NCI-H2029 treated with DMSO at 0.1 percent for 48 hours (cell line): ENCODE data around the gene TMIGD2.

ENCODE experiments used
- DNase-seq: peaks from one replicate; lab custom pipeline; 2025; lab: John Stamatoyannopoulos, UW

Gene TMIGD2

DNA sequence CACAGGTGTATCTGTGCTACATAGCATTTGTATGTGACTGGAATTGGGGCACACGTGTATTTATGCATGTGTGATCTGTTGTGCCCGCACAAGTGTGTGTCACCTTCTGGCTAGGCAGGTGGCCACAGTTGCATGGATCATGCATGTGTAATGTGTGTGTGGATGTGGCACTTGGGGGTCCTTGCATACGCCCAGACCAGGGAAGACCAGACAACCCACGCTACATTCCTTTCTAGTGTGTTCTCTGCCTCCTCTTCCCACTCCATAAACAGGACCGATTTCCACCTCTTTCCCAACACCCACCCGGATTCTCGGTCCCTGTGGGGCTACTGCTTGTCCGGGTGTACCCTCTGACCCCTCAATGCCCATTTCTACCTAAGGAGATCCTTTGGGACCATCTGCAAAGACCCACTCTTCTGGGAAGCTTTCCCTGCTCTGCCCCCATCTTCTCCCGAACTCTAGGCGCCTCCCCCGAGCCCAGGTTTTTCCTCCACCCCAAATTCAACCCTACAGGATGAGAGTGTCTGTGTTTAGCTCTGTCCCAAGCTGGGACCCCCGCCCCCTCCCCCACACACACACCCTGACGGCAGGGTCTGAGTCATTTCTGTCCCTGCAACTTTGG, 24.1 kb upstream of the TMIGD2 start:
- no peak for DNase-seq

DNA sequence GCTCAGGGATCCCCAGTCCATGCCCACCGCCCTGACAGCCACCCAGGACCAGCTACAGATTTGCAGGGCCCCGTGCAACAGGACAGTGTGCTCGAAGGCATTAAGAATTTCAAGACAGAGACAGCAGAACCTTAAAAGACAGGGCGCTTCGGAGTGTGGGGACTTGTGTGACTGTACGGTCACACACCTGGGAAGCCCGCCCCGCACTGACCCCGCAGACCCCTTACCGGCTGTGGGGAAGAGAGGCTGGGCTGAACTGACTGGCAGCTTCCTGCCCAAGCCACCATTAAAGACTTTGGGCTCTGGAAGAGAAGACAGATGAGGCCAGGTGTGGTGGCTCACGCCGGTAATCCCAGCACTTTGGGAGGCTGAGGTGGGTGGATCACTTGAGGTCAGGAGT, 22.0 kb upstream of the TMIGD2 start:
- DNase-seq, result no peak

DNA sequence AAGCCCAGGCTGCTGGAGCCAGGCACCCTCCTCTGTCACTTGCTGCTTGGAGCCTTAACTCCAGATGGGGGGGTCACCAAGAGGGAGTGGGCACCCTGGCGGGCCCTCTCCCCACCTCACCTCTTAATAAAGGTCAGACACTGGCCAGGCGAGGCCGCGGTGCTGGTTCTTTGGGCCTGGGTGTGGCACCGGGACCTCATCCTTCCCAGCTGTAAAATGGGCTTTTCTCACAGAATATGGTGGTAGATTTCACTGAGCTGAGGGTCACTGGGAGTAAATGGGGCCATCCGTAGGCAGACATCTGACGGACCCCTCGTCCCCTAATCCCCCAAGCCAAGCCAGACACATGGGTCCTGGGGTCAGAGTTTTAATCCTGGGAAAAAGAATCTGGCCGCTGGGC, 21.5 kb upstream of the TMIGD2 start:
- no peak for DNase-seq

DNA sequence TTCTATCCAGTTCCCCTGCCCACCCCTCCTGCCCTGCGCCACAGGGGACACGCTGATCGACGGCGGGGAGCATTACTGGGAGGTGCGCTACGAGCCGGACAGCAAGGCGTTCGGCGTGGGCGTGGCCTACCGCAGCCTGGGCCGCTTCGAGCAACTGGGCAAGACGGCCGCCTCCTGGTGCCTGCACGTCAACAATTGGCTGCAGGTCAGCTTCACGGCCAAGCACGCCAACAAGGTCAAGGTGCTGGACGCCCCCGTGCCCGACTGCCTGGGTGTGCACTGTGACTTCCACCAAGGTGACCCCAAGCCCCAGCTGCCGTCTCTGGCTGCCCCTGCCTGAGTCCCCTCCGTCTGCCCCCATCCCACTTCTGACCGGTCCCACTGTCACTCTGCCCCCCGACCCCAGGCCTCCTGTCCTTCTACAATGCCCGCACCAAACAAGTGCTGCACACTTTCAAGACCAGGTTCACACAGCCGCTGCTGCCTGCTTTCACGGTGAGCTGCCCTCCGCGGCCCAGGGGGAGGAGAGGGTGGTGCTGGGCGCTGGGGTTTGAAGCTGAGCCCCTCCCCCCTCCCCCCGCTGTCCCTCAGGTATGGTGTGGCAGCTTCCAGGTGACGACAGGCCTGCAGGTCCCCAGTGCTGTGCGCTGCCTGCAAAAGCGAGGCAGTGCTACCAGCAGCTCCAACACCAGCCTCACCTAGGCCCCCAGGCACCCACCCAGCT, 20.9 kb upstream of the TMIGD2 start:
- DNase-seq, result no peak

DNA sequence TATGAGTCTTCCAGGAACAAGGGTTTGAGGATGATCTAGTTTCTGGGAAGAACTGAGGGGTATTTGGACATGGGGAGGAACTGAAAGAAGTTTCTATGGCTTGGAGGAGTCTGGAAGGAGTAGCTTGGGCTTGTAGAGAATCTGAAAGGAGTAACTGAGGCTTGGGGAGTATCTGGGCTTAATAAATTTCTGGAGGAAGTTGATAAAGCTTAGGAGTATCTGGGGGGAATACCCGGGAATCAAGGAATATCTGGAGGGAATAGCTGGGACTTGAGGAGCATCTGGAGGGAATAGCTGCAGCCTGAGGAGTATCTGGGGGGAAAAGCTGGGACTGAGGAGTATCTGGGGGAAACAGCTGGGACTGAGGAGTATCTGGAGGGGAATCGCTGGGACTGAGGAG, 18.2 kb upstream of the TMIGD2 start:
- no peak for DNase-seq

DNA sequence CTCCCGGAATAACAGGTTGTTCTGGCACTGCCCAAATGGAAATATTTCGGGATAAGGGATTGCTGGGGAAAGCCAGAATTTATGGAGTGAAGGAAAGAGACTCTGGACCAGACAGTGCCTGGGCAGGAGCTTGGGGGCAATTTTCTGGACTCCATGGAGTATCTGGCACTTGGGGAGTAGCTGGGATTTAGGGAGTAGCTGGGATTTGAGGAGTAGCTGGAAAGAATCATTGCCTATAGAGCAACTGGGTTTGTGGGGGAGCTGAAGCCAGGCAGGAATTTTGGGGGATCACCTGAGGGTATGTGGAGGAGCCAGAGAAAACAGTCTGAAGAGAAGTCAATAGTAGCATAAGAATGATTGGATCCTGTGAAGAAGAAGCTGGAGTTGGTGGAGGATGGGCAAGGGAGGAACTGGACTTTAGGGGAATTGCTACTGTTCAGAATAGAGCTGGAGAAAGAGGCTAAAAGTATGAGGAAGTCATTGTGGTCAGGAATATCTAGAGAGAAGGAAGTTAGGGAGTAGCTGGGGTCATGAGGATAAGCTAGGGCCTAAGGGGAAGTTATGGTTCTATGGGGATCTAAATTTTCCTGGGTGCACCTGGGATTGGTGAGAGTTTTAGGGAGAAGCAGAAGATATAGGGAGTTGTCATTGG, 17.0 kb upstream of the TMIGD2 start:
- DNase-seq, result no peak

DNA sequence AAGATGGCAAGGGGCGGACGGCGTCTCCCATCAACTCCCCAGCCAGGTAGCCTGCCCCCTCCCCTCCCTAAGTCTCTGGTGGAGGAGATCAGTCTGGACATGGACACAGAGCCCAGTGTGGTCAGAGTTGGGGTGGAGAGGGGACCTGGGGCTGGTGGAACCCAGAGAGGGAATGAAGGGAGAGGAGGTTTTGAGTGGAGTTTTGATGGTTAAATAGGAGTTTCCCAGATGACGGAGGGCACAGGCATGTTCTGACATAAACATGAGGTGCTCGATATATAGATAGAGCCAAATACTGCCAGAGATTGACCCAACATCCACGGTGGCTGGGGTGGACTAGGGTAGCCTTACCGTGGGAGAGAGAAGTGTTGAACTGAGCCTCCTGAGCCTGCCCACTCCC, 16.3 kb upstream of the TMIGD2 start:
- no peak for DNase-seq

DNA sequence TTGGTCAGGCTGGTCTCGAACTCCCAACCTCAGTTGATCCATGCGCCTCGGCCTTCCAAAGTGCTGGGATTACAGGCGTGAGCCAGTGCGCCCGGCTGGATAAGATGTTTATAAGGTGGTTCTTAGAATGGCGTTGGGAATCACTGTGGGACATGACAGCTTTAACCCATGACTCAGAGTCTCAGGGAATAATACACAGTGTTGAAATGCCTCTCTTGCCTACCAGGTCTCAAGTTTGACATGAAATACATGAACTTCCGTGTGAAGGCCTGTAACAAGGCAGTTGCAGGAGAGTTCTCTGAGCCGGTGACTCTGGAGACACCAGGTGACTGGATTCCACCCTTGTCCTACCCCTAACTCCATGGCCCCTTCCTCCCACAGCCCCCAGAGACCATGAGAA, 14.8 kb upstream of the TMIGD2 start:
- DNase-seq, result no peak

DNA sequence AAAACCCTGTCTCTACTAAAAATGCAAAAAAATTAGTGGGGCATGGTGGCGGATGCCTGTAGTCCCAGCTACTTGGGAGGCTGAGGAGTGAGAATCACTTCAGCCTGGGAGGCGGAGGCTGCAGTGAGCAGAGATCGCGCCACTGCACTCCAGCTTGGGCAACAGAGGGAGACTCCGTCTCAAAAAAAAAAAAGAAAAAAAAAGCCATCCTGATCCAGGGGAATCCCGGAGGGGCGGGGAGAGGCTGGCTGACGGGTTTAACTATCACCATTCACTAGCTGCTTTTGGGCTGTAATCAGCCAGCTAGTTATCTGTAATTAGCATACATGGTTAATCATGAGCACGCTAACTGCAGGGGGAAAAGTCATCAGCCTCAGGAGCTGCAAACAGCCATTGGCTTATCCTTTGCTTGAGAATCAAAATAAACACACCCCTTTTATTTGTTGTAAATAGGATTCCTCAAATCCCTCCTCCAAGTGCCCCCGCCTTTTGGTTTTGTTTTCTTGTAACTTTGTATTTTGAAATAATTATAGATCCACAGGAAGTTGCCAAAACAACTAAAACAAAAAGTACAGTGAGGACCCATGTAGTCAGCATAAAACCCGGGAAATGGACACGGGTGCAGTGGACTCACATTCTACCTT, 11.8 kb upstream of the TMIGD2 start:
- DNase-seq, result no peak

DNA sequence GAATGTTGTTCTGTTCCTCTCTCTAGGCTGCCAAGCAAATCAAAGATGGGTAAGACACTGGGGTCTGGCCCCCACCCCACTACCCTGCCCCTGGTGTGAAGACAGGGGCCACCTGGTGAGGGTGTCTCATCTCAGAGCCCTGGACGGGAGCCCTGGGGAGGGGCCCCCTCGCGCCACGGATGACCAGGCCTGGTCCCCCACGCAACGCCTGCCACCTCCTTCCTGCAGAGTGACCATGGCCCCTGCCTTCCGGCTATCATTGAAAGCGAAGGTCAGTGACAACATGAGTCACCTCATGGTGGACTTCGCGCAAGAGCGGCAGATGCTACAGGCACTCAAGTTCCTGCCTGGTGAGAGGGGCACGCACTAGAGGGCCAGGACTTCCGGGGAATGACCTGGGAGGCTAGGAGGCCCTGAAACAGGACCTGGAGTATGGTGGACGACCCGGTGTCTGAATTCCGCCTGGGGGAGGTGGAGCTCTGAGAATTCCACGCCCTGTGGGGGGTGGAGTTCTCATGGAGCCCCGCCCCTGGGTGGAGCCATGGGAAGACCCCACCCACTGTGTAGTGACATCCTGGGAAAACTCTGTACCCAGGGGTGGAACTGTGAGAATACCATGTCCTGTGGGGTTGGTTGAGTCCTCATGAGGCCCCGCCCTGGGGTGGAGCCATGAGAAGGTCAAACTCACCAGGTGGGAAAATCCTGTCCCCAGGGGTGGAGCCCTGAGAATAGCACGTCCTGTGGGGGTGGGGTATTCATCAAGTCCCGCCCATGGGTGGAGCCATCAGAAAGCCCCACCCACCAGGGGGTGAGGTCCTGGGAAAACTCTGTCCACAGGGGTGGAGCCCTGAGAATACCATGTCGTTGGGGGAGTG, 8.3 kb upstream of the TMIGD2 start:
- no peak for DNase-seq

DNA sequence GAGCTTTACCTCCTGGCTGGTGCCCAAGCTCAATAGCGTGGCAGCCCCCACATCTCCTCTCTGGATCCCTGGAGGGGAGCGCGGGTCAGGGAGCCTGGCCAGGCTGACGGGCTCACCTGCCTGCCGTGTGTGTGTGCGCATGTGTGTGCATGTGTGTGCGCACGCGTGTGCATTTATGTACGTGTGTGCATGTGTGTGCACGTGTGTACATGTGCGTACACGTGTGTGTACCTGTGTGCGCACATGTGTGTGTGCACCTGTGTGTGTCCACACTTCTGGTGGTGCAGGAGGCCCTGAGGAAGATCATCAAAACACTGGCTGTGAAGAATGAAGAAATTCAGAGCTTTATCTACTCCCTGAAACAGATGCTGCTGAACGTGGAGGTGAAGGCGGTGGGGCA, 3.5 kb upstream of the TMIGD2 start:
- DNase-seq, result no peak

DNA sequence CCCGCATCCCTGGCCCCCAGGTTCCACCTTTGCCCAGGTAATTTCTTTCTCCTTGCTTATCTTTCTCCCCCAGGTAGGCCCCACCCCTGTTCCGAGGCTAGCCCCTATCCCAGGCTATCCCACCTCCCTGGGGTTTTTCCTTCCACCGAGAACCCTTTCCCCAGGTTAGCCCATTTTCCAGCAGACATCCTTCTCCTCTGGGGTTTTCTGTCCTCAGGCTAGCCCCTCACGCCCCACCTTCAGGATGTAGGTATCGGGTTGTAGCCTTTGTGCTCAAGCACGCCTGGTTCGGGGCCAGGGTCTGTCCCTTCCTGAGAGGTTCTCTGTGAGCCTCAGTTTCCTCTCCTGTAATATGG, 3.0 kb upstream of the TMIGD2 start:
- DNase-seq, result no peak

DNA sequence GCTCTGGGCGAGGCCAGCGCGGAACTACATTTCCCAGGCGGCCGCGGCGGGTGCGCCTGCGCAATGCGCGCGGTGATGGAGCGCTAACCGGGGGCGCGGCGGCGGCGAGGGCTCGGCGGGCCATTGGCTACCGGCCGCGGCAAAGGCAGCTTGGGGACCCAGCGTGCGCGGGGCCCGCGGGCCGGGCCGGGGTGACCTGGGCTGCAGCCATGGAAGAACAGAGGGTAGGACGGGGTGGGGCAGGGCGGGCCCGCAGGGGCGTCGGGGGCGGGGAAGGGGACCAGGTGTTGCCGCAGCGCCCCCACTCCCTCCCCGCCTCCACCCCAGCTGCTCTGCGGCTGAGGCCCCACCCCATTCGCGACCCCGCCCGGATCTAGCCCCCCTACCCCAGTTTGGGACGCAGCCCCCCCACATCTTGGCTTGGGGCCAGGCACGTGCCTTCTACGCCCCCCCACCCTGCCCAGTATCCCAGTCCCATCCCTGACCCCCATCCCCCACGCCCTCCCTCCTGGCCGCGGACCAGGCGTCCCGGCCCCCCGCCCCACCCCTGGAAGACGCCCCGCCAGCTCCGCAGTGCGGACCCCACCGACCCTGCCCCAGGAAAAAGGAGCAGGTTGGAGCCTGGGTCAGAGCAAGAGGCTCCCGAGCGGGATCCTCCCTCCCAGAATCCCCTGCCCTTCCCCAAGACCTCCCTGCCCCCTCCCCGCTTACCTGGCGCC, 2.5 kb upstream of the TMIGD2 start, which contains the start of gene FSD1:
Gene FSD1 (plus strand): TSS at position 61 of the 719 bp plus-strand sequence. CDS start 149 bp downstream, at position 210.
- DNase-seq, result no peak

DNA sequence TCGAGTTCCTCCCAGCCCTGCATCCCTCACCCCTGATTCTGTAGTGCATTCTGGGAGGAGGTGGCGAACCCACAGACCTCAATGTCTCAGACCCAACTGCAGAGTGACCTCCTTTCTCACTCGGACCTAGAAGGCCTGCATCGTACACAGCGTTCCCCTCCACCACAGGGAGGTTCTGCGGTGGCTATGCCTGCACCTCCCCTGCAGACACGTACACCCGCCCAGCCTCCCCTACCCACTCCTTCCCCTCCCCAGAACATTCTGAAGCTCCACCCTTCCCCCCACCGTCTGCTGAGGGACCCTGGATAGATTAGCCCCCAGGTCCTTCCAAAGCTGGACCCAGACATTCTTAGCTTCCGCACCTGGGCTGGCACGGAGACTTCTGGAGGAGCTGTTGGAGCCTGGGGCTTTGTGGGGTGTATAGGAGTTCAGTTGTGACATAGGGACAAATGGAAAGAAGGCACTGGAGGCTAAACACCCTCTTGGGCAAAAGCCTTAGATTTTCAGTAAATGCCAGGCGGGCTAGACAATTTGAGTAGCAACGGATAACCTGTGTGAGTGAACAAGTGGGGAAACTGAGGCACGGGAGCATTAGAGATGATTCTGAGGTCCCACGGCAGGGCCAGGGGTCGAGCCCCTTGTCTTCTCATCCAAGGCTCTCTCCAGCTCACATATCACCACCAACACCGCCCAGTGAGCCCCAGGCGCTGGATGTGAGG, 1.8 kb upstream of the TMIGD2 start:
- DNase-seq, result no peak

DNA sequence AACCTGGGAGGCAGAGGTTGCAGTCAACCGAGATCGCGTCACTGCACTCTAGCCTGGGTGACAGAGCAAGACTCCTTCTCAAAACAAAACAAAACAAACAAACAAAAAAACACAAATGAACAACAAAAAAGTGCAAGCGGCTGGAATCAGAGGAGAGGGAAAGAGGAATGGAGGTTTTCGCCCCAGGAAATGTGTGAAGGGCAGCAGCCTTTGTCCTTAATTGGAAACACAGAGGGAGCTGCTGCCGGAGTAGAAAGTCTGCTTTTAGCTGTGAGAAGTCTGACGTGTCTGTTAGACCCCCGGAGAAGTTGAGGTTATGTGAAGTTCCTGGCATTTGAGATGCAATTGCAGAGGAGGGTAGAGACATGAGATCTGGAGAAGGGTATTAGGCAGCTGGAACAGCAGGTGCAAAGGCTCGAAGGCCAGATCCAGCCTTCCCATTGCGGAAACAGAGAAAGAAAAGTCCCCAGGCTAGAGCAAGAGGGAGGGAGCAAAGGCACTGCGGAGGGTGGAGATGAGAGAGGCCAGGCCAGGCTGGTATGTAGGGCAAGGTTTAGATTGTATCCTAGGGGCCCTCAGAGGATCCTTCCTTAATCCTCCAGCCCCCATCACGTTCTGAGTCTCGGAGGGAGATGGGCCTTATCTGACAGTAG, 473 bp downstream of the TMIGD2 start:
- DNase-seq, result no peak

DNA sequence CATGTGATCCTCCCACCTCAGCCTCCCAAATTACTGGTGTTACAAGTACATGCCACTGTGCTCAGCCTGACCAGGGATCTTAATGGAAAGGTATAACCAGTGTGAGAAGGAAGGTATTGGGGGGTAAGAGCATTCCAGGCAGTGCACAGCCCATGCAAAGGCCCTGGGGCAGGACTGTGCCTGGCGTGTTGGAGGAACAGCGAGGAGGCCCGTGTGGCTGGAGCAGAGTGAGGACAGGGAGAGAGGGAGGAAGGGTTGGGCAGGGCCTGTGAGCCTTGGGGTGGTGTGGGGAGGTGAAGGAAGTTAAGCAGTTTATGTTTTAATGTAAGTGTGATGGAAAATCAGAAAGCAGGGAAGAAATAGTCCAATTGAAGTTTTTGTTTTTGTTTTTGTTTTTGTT, 1.6 kb downstream of the TMIGD2 start:
- no peak for DNase-seq

DNA sequence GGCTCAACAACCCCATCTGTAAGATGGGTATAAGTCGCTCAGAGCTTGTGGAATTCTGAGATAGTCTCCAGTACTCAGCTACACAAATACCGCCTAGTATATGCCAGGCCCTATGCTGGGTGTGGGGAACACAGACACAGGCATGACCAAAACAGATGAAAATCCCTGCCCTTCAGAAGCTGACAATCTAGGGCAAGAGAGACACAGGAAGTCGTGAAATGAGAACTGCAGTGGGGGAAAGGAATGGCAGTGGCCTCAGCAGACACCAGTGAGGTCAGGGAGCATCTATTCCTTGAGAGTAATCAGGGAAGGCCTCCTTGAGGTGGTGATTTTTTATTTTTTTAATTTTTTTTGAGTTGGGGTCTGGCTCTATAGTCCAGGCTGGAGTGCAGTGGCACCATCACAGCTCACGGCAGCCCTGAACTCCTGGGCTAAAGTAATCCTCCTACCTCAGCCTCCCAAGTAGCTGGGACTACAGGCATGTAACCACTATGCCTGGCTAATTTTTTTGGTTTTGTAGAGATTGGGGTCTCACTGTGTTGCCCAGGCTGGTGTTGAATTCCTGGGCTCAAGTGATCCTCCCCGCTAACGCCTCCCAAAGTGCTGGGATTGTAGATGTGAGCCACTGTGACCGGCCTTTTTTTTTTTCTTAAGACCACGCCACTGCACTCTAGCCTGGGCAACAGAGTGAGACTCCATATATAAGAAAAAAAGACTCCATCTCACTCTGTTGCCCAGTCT, 3.2 kb downstream of the TMIGD2 start:
- DNase-seq, result no peak

DNA sequence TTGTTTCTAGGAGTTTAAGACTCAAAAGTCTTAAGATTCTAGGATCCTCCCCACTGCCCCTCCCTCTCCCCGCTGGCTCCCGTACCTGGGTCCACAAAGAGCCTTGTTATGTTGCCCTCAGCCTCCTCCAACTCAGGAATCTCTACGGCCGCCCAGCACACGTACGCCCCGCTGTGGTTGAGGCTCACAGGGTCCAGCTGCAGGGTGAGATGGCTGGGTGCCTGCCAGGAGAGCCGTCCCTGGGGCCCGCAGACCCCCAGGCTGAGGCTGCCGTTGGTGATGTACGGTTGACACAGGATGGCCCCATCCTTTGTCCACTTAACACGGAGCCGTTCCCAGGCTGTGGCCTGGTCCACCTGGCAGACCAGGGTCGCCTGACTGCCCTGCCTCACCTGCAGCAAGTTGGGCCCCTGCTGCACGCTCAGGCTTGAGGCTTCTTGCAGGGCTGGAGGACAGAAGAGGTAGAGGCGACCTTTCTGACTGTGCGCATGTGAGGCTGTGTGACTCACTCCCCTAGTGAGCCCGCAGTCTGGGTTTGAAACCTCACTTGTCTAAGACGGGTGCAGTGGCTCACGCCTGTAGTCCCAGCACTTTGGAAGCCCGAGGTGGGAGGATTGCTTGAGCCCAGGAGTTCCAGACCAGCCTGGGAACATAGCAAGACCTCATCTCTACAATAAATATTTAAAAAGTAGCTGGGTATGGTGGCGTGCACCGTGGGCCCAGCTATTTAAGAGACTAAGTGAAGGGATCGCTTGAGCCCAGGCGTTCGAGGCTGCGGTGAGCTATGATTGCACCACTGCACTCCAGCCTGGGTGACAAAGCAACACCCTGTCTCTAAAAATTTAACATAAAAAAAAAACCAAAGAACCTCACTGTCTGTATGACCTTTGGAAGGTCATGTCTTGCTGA, 4.0 kb downstream of the TMIGD2 start:
- DNase-seq, result no peak
